Measurements from ENCODE around the gene ARHGEF6.

GRCh38 chrX:136768469-136769084 is 12.2 kb downstream of the ARHGEF6 start:
- TF ChIP-seq, protein P1, sequence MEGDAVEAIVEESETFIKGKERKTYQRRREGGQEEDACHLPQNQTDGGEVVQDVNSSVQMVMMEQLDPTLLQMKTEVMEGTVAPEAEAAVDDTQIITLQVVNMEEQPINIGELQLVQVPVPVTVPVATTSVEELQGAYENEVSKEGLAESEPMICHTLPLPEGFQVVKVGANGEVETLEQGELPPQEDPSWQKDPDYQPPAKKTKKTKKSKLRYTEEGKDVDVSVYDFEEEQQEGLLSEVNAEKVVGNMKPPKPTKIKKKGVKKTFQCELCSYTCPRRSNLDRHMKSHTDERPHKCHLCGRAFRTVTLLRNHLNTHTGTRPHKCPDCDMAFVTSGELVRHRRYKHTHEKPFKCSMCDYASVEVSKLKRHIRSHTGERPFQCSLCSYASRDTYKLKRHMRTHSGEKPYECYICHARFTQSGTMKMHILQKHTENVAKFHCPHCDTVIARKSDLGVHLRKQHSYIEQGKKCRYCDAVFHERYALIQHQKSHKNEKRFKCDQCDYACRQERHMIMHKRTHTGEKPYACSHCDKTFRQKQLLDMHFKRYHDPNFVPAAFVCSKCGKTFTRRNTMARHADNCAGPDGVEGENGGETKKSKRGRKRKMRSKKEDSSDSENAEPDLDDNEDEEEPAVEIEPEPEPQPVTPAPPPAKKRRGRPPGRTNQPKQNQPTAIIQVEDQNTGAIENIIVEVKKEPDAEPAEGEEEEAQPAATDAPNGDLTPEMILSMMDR (IDR thresholded peaks at IDR 0.05), result no peak
- TF ChIP-seq NR3C1 (CRISPR knock-in tag; conservative IDR thresholded peaks at IDR 0.05; ENCODE audit: low read depth) (no peak), CREB1 (CRISPR knock-in tag; IDR thresholded peaks at IDR 0.05) (no peak), TEAD4 (CRISPR knock-in tag; IDR thresholded peaks at IDR 0.05) (no peak)
- TF ChIP-seq, protein P2, sequence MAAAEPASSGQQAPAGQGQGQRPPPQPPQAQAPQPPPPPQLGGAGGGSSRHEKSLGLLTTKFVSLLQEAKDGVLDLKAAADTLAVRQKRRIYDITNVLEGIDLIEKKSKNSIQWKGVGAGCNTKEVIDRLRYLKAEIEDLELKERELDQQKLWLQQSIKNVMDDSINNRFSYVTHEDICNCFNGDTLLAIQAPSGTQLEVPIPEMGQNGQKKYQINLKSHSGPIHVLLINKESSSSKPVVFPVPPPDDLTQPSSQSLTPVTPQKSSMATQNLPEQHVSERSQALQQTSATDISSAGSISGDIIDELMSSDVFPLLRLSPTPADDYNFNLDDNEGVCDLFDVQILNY (CRISPR knock-in tag; IDR thresholded peaks at IDR 0.05), result no peak

Data from WTC11 (cell line).